ENCODE results near the gene RIBC2.
"Not testable (repeated sequence)": the region's sequence is repeated elsewhere in the genome, so short reads cannot be mapped to it uniquely, and the experiment has no call there.

Gene RIBC2

GRCh38 chr22:45450101-45450785 is 36.8 kb downstream of the RIBC2 start:
- no peak for DNase-seq (ENCODE audit: low spot score)

DNA sequence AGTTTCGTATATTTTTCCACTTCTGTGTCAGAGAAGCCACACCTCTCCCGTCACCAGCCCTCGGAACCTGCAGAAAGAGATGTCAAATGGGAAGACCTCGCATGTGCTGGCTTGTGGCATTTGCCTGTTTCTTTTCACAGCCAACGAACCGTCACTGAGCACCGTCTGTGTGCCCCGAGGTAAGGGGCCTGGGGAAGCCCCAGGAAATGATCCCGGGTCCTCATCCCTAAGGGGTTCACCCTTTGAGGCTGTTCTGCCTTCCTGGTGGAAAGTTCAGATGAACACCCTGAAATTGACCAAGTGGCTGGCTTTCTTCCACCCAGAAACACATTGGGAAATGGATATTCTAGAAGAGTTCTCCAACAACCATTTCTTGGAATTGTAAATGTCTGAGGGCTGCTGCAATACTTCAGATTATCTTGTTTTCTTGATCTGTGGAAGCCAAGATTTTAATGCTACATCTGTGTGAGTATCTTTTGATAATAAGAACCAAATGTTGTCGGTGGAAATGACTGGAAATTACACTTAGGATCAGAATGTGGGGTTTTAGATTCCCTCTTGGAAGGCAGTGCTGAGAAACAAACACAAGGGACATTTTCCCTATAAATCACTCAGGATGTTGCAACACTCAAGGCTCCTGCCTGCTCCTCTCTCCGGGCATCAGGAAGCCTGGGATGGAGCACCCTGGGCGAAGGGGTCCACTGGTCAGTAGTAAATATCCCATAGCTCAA is 37.6 kb downstream of the RIBC2 start:
- no peak for DNase-seq (ENCODE audit: low spot score)

GRCh38 chr22:45451972-45452371 is 38.5 kb downstream of the RIBC2 start:
- no peak for DNase-seq (ENCODE audit: low spot score)

GRCh38 chr22:45452565-45453379 is 39.3 kb downstream of the RIBC2 start:
- DNase-seq (ENCODE audit: low spot score) = no peak

GRCh38 chr22:45453764-45454163 is 40.3 kb downstream of the RIBC2 start:
- no peak for DNase-seq (ENCODE audit: low spot score)

- no peak for DNase-seq (ENCODE audit: low spot score)
Observed at GRCh38 chr22:45454275-45454674, 40.8 kb downstream of the RIBC2 start.

DNA sequence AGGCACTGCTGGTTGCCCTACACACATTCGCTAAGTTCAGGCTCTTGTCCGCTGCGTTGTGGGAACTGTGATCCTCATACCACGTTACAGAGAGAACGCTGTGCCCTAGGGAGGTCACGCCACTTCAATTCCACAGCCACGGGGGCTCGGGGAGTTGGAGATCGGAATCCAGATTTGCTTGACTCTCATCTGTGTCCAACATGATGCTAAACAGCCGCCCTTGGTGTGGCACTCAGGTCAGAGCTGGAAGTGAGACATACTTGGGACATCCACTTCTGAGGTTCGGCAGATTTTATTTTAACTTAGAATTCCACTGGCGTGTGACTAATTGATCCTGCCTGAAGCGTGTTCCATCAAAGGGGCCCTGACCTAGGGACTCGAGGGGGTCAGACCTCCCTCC is 41.7 kb downstream of the RIBC2 start:
- no peak for DNase-seq (ENCODE audit: low spot score)

GRCh38 chr22:45455621-45456020 is 42.1 kb downstream of the RIBC2 start:
- DNase-seq (ENCODE audit: low spot score) = no peak

- DNase-seq (ENCODE audit: low spot score) = no peak
Observed at GRCh38 chr22:45456811-45457210, 43.3 kb downstream of the RIBC2 start.

DNA sequence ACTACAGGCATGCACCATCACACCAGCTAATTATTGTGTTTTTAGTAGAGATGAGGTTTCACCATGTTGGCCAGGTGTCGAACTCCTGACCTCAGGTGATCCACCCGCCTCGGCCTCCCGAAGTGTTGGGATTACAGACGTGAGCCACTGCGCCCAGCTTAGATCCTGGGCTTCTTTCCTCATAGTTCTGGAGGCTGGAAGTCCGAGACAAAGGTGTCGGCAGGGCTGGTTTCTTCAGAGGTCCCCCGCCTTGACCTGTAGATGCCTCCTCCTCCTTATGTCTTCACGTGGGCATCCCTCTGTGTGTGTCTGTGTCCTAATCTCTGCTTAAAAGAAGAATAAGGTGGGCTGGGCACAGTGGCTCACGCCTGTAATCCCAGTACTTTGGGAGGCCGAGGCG is 45.0 kb downstream of the RIBC2 start:
- DNase-seq (ENCODE audit: low spot score) = no peak

GRCh38 chr22:45459235-45459634 is 45.7 kb downstream of the RIBC2 start:
- DNase-seq (ENCODE audit: low spot score) = no peak

- no peak for DNase-seq (ENCODE audit: low spot score)
Observed at GRCh38 chr22:45460288-45461109, 47.0 kb downstream of the RIBC2 start.

DNA sequence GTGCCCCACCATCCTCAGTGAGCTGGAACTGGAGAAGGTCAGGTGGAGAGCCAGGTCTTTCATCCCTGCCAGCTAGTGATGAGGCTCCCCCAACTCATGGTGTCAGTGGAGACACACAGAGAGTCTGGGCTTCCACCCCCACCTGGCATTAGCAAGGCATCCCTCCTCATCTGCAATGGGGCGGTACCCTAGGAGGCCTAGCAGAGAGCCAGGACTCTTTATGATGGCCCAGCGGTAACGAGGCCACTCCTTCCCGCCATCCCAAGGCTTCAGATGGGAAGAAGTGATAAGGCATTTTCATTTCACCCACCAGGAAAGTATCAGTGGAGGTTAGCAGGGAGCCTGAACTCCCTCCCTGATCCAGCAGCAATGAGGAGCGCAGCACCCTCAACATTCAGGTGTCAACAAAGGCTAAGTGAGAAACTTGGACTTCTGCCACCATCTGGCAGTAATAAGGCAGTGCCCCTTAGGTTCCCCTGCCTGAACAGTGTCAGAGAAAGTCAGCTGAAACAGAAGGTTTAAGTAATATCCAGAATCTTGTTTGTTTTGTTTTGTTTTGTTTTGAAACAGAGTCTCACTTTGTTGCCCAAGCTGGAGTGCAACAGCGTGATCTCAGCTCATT is 48.7 kb downstream of the RIBC2 start:
- no peak for DNase-seq (ENCODE audit: low spot score)

DNA sequence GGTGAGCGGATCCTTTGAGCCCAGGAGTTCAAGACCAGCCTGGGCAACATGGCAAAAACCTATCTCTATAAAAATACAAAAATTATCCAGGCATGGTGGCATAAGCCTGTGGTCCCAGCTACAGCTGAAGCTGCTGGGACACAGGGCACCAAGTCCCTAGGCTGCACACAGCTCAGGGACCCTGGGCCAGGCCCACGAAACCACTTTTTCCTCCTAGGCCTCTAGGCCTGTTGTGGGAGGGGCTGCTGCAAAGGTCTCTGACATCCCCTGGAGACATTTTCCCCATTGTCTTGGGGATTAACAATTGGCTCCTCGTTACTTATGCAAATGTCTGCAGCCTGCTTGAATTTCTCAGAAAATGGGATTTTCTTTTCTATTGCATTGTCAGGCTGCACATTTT is 50.2 kb downstream of the RIBC2 start:
- DNase-seq (ENCODE audit: low spot score) = not testable (repeated sequence)

- no peak for DNase-seq (ENCODE audit: low spot score)
Observed at GRCh38 chr22:45465633-45466032, 52.1 kb downstream of the RIBC2 start.

GRCh38 chr22:45468872-45469271 is 55.4 kb downstream of the RIBC2 start:
- DNase-seq (ENCODE audit: low spot score) = no peak

- no peak for DNase-seq (ENCODE audit: low spot score)
Observed at GRCh38 chr22:45469281-45470073, 56.0 kb downstream of the RIBC2 start.

- no peak for DNase-seq (ENCODE audit: low spot score)
Observed at GRCh38 chr22:45470871-45471270, 57.4 kb downstream of the RIBC2 start.

DNA sequence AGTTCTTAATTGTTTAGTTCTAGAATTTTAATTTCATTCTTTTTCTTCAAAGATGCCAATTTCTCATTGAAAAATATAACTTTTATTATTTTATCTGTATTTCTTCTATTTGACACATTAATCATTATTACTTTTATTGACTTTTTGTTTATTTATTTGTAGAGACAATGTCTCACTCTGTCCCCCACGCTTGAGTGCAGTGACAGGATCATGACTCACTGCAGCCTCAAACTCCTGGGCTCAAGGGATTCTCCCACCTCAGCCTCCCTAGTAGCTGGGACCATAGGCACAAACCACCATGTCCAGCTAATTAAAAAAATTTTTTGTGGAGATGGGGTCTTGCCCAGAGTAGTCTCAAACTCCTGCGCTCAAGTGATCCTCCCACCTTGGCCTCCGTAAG is 58.9 kb downstream of the RIBC2 start:
- DNase-seq (ENCODE audit: low spot score) = no peak

DNA sequence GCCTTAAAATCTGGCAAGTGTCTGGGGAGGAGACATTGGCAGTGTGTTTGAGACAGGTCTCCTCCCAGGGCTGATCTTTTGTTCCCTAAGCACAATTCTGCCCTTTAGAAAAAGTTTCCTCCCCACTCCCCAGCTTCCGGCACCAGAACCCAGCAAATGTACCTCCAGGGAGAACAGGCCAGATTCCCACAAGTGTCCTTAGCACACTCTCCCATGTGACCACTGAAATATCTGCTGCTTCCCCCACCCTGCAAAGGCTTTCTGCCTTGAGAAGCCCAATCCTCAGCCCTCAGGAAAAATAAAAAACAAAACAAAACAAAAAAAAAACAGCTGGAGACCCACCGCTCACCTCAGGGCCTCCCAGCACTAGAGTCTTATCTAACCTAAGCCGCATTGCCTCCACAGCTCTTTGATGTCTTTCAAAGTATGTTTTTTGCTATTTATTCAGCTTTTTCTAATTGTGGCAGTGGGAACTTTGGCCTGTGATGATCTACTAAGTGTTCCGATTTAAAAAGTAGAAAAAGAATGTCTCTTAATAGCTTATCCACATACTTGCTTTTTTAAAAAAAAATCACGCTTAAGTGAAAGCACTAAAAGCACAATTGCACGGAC is 60.2 kb downstream of the RIBC2 start:
- DNase-seq (ENCODE audit: low spot score) = no peak

All from hematopoietic multipotent progenitor cell treated with erythropoietin and hydrocortisone succinate and interleukin-3 and kit ligand, for 17 days (in vitro differentiated cells).